Activated T-cell treated with anti-CD3 and anti-CD28 coated beads for 24 hours (primary cell): ENCODE results near the gene KSR1.
"Not testable (repeated sequence)": the region's sequence is repeated elsewhere in the genome, so short reads cannot be mapped to it uniquely, and the experiment has no call there.

Experiments
- DNase-seq: peaks from one replicate; pipeline ENCODE4 v3.0.0-alpha.2; 2020; ENCODE audit warnings: low read depth

Gene KSR1

DNA sequence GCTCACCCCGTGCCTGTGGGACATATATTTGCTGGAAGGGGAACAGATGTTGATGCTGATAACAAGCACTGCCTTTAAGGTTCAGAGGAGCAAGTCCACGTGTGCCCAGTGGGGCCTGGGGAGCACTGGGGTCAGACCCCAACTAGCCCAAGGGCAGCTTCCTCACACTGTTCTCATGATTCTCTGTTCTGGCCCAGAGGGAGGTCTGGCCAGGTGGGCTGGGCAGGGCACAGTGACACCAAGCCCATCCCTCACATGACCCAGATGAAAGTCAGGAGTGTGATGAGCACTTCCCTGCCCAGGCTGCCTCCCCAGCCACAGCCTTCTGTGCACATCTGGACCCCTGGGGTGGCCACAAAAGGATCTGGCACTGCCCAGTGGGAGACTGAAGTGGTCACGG lies 29.8 kb upstream of the KSR1 start:
- DNase-seq, result not testable (repeated sequence)

DNA sequence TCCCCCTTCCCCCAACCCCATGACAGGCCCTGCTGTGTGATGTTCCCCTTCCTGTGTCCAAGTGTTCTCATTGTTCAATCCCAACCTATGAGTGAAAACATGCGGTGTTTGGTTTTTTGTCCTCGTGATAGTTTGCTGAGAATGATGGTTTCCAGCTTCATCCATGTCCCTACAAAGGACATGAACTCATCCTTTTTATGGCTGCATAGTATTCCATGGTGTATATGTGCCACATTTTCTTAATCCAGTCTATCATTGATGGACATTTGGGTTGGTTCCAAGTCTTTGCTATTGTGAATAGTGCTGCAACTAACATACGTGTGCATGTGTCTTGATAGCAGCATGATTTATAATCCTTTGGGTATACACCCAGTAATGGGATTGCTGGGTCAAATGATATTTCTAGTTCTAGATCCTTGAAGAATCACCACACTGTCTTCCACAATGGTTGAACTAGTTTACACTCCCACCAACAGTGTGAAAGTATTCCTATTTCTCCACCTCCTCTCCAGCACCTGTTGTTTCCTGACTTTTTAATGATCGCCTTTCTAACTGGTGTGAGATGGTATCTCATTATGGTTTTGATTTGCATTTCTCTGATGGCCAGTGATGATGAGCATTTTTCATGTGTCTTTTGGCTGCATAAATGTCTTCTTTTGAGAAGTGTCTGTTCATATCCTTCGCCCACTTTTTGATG lies 28.9 kb upstream of the KSR1 start:
- DNase-seq, result not testable (repeated sequence)

DNA sequence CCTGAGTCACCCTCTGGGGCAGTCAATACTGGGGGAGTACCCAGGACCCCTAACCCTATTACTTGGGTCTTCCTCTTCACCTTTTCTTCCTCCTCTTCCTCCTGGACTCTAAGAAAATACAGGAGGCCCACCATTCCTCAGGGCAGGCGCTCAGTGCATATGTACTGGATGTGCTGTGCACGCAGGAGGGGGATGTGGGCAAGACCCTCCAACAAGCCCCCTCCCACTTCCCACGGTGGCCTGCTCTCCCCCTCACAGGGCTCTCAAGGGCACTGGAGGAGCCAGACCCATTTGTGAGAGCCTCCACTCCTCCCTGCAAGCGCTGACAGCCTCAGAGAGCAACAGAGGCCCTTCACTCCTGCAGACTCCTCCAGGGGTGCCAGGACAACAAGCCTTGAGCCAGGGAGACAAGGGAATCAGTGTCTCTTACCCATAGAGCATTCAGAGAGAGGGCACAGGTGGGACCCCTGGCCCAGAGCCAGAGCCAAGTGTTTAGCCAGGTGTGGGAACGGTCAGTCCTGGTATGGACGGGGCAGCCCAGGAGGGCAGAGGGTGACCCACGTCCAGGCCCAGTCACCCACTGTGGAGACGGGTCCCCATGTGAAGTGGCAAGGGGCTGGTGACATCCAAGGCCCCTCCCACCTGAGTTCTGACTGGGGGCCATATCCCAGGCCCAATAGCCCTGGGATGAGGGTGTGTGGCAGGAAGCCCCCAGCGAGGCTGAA lies 27.3 kb upstream of the KSR1 start:
- no peak for DNase-seq

DNA sequence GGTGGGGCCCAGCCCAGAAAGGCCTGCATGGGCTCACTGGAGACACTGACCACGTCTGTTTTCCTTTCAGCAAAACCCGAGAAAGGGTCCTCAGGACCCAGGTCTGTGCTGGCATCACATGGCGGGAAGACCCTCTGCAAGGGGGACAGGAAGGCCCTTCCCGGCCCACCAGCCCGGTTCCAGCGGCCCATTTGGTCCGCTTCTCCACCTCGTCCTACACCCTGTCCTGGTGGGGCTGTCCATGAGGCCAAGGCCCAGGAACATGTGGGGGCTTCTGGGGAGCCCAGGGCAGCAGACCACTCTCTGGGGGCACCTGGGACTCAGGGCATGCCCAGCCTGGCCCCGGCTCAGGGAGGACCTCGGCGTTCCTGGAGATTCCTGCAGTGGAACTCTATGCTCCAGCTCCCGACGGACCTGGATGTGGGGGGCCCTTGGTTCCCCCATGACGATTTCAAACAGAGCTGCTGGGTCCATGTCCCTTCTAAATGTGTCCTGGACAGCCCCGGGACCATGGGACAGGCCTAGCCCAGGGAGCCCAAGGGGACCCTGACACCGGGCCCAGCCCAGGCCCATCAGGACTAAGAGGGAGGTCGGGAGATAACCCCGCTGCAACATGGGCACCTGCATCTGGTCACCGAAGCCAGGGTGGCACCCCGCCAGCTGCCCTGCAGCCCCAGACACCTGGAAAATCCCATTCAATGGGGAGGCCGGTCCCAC lies 26.4 kb upstream of the KSR1 start:
- no peak for DNase-seq

DNA sequence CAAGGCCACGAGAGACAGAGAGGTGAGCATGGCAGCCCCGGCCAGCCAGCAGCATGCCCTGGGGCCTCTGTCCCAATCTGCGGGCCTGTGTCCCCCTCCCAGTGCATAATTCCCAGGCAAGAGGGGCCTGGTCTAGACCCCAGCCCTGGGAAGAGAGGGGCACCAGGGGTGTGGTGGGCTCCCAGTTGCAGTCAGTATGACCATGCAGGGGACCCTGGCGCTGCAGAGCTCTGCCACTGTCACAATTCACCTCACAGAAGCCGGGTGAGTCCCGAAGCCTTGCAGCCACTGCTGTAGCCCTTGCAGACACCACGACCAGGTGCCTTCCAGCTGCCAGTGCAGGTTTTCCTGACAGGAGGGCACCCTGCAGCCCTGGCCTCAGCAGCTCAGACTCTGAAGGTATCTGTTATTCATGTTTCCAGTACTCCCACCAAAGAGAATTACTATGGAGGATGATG lies 25.8 kb upstream of the KSR1 start:
- no peak for DNase-seq

DNA sequence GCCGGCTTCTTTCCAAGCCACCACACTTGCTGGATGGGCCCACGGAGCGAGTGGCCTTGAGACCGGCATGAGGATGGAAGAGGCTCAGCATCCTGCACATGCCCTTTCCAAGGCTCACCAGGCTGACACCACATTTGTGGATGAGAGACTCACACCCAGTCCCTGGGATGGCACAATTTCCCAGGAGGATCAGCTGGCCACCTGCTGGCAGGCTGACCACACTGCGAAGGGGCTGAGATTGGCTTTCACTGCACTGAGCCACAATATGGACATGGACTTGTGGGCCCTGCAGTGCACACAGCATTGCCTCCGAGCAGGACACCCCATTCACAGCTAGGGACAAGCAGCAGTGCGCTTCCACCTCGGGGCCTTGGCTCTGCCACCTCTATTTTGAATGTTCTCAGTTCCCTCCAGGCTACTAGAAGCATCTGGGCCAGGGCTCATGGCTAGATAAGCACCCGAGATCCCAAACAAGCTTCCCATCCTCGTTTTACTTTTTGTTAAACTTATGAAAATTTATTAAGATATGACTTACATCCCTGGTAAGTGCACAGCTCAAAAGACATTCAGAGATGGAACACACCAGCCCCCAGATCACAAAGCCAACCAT lies 25.3 kb upstream of the KSR1 start:
- DNase-seq, result no peak

DNA sequence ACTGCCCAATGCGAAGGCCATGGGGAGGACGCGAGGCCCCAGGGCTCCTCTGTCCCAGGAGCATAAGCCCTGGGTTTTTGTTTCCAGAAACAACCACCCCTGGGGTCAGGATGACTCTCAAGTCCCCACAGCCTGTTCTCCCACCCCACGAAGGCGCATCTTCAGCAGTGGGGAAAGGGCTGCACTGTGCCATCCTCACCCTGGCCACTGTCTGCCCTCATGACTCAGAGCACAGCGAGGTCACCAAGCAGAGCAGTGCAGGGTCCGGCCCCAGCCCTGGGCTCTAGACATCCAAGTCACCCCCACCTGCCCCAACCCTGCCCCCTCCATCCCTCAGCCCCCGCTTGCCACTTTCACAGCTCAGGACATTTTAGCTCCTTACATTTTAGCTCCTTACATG lies 22.7 kb upstream of the KSR1 start:
- DNase-seq, result no peak

DNA sequence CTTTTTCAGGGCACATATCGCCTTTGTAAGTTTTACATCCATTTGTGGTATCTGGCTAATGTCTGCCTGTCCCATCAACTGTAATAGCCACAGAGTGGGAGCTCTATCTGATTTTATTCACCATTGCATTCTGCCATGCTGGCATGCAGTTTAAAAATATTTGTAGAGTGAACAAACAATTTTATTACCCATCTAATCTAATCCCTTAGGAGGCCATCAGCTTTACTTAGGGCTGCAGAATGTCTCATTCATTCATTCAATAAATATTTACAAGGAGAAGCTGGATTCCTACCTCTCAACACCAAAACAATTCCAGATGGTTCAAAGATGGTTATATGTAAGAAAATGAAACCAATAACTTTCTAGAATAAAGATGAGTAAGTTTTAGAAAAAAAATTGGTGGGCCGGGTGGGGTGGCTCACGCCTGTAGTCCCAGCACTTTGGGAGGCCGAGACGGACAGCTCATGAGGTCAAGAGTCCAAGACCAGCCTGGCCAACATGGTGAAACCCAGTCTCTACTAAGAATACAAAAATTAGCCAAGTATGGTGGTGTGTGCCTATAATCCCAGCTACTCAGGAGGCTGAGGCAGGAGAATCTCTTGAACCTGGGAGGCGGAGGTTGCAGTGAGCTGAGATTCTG lies 20.7 kb upstream of the KSR1 start:
- DNase-seq, result not testable (repeated sequence)

DNA sequence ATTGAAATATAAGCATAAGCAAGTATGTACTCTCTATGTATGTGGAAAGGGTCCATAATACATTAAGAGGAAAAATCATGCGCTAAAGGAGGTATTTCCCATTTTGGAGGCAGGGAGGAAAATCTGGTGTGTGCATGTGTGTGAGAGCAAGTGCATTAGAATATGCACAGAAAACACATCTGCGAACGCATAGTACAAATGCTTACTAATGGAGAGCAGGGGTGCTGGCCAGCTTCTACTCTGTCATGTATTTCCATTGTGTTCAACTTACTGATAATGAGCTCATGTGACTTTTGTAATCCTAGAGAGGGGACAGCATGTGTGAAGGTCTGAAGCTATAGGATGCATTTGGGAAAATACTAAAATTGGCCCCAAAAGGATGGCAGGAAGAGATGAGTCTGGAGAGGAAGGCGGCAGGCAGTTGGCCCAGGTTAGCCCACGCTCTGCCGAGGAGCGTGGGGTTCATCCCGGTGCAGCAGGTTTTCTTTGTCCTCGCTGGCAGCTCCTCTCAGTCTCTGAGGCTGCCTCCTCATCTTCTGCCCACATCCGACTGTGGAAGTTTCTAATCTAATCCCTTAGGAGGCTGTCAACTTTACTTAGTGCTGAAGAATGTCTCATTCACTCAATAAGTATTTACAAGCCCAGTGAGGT lies 17.8 kb upstream of the KSR1 start:
- DNase-seq, result no peak

DNA sequence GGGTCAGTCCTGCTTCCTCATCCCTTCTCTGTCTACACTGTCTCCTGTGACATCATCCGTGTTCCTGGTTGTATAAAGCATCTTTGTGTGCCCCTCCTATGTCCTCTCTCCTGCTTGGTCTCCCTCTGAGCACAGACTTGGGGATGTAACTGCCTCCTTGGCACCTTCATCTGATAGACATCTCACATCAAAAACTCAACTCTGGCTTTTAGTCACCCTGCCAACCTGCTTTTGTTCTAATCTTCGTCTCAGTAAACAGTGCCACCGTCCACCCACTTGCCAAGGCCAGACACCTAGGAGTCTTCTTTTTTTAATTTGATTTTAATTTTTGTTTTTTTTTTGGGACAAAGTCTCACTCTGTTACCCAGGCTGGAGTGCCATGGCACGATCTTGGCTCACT lies 16.9 kb upstream of the KSR1 start:
- no peak for DNase-seq

DNA sequence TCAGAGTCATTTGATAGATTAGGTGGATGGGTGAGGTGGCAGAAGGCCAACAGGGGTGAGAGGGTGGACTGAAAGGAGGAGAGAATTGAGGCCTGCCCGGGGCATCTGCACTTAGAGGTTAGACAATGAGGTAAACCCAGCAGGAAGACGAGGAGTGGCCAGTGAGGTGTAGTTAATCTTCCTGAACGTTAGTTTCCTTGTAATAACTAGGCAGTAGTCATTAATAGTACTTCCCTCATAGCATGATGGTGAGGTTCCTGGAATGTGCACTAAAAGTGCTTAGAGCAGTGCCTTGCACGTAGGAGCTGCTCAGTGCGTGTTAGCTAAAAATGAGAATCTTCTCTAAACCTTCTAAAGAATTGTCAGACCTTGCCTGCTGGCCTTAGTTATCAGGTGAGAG lies 13.5 kb upstream of the KSR1 start:
- DNase-seq, result no peak

DNA sequence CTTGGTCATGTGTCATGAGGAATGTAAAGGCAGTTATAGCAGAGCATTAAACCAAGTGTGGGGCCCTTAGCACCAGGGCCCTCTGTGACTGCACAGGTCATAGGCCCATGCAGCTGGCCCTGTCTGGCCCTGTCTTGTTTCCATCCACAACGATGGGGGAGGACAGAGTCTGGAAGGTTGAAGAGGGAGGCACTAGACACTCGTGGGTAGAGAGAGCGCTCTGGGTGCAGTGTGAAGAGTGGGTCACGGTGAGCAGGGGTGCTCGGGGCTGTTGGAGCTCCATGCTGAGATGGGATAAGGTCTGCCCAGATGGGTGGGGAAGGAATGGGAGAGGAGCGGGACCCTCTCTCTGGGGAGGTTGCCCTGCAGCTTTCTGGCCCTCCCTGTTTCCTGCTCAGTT lies 12.8 kb upstream of the KSR1 start:
- no peak for DNase-seq

DNA sequence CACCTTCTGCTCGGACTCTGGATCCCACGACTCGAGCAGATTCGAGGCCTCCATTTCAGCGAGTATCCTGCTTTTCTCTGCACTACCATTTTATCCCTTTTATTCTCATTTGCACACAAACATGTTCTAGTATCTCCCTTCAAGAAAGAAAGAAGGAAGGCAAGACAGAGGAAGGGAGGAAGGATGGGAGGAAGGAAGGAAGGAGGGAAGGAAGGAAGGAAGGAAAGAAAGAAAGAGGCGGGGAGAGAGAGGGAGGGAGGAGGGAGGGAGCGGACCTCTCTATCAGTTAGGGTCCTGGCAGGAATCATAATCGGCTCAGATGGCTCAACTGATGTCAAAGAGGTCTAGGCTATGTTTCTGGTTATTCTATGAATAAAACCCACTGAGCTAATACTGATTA lies 10.3 kb upstream of the KSR1 start:
- no peak for DNase-seq

DNA sequence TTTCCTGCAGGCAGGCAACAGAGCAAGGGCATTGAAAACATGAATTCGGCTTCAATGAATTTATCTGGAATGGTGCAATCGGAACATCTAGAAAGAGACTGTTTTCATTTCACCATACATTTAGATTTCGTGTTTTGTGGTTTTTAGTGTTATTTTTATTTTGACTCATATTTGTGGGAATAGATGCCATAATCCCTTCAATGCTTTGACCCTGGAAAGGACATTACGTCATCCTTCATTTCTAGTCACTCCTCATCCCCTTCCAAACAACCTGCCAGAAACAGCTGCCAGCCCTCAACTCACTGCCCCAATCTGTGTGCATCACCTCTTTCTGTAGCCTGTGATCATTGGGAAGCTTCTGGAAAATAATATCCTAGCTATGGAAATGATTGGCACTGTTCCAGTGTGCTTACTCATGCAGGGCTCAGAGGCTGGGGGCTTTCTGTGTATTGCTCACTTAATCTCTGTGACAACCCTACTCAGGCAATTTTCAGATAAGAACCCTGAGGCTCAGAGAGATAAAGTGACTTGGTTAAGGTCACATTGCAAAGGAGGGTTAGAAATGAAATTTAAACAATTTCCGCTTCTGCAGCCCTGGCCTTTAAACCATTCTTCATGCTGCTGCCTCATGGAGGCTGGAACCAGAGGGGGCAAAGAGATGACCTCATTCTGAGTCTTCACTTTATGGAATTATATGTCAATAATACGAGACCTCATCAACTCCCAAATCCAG lies 9.5 kb upstream of the KSR1 start:
- no peak for DNase-seq

DNA sequence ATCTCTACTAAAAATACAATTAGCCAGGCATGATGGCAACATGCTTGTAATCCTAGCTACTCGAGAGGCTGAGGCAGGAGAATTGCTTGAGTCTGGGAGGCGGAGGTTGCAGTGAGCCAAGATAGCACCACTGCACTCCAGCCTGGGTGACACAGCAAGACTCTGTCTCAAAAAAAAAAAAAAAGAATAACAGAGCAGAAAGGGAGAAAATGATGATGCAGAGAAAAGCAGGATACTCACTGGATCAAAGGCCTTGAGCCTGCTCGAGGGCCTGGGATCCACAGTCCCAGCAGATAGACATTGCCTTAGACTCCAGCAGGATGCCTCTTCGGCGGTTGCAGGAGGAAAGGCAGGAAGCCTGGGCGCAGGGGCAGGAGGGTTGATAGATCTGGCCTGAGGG lies 7.7 kb upstream of the KSR1 start:
- not testable (repeated sequence) for DNase-seq

DNA sequence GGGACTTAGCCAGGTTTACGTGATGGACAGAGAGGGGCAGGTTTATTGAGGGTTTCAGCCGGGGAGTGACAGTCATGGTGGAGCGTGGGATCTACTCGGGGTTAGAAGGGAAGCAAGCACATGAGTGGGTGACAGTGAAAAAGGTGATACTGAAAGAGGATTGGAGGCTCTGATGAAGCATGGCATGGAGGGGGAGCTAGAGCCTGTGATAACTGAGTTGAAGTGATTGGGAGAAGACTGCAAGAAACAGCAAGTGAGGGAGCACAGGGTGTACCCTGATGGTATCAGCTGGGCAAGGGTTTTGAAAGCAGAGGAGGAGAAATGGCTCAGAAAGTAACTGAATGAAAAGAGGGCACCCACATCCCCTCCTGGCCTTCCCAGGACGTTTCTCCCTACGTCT lies 6.7 kb upstream of the KSR1 start:
- DNase-seq, result no peak

DNA sequence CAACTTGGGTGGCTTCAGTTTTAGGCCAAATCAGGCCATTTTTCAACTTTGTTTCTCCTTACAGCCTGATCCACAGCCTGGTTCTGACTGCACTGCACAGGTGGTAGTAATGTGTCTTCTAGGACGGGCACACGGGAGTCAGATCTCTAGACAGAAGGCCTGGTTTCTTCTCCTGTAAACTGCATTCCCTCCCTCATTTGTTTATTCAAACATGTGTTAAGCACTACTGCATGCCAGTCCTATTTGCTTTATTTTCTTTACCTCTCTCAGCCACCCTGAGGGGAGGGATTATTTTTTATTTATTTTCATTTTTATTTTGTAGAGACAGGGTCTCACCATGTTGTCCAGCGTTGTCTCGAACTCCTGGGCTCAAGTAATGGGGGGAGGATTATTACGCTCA lies 6.3 kb upstream of the KSR1 start:
- DNase-seq, result no peak

DNA sequence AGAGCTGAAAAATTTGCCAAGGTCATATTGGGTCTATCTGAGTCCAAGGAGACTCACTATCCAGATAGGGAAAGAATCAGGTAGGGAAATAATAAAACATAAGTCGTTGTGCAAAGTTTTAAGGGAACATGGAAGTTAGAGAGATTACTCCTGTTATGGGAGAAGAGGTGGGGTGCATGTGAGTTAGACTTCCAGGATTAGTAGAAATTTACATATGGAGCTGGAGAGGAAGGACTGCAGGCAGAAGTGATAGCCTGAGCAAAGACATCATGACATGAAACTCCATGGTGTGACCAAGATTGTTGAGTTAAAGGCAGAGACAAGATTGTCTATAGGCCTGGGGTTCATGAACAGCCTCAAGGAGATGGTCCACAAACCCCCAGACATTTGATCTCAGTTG lies 5.8 kb upstream of the KSR1 start:
- DNase-seq, result no peak

DNA sequence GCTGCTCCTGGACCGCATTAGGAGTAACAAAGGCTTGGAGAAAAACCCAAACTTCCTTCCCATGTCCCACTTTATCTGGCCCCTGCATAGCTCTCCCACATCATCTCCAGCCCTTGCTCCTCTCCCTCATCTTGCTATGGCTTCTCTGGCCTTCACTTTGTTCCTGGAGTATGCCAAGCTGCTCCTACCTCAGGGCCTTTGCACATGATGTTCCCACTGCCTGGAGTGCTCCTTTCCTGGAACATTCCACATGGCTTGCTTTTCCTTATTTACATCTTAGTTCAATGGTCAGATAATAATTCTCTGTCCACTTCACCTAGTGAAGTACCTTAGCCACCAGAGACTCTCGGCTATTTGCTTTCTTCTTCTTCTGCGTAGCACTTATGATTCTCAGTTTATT lies 4.3 kb upstream of the KSR1 start:
- DNase-seq, result no peak

DNA sequence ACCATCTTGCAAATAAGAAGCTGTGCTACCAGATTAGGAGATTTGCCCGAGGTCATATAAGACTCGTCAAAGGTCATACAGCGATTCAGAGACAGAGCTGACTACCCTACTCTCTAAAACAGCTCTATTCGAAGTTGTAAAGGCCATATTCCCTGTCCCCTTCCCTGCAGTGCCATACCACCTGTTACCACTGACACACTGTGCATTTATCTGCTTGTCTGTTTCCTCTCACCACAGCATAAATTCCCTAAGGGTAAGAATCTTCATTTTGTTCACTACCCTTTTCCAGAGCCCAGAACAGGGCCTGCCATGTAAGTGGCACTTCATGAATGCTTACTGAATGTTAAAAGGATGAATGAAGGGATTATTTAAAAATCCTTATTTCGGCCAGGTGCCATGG lies 3.4 kb upstream of the KSR1 start:
- no peak for DNase-seq

DNA sequence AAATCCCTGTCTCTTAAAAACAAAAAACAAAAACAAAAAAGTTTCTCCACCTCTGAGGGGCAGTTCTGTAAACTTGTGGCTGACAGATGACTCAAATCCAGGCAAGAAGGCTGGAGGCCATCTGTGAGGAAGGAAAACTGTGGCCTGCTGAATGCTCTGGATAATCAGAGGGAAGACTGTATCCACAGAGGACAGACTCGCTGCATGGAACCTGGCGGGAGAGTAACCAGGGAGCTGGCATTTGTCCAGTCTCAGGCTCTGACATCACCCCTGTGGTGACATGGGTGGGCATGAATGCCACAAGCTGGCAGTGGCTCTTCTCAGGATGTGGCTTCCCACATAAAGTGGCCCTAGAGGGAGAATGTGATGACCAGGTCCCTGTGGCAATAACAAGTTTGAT lies 2.8 kb upstream of the KSR1 start:
- DNase-seq, result no peak
